HG02642 (cell line): ENCODE measurements around the gene BPIFB4.
"Not testable (repeated sequence)": the region's sequence is repeated elsewhere in the genome, so short reads cannot be mapped to it uniquely, and the experiment has no call there.

Source experiments
- ATAC-seq: cut with Tn5 transposase; IDR thresholded peaks from one replicate; pipeline ENCODE4 v1.9.1; 2021; ENCODE audit warnings: mild to moderate bottlenecking; ENCODE audit not compliant: unreplicated experiment, poor library complexity

BPIFB4 gene

DNA sequence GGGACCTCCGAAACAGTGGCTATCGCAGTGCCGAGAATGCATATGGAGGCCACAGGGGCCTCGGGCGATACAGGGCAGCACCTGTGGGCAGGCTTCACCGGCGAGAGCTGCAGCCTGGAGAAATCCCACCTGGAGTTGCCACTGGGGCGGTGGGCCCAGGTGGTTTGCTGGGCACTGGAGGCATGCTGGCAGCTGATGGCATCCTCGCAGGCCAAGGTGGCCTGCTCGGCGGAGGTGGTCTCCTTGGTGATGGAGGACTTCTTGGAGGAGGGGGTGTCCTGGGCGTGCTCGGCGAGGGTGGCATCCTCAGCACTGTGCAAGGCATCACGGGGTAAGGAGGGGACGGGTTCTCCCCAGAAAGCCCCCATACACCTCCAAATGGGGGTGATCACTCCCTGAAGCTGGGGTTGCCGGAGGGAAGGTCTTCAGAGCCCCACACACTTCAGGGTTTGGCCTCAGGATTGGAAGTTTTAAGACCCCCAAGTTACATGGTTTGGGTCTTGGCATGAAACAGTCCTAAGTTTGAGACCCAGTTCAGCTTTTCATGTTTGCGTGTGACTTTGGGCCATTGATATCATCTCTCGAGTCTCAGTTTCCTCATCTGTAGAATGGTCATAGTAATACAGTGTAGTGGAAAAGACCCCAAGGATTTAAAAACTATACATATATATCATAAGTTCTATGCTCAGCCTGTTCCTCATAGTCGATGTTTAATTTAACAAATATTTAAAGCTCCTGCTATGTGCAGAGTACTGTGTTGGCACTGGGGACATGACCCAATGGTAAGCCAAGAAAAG is 4.3 kb downstream of the BPIFB4 start:
- ATAC-seq: no peak

DNA sequence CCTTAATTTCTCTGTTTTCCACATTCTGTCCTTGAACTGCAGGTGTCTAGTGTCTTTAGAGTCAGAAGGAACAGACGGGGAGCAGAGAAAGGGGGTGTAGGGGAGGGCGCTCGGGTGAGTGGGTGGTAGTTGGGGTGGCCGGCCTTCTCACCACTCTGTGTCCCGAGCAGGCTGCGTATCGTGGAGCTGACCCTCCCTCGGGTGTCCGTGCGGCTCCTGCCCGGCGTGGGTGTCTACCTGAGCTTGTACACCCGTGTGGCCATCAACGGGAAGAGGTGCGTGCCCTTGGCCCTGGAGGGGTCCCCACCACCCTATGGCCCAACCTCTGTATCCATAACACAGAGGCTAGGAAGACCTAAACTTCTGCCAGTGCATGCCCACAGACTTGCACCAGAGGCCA is 5.3 kb downstream of the BPIFB4 start:
- no peak for ATAC-seq

GRCh38 chr20:33086052-33086722 is 6.7 kb downstream of the BPIFB4 start:
- ATAC-seq: no peak

GRCh38 chr20:33091147-33091546 is 11.7 kb downstream of the BPIFB4 start:
- no peak for ATAC-seq

DNA sequence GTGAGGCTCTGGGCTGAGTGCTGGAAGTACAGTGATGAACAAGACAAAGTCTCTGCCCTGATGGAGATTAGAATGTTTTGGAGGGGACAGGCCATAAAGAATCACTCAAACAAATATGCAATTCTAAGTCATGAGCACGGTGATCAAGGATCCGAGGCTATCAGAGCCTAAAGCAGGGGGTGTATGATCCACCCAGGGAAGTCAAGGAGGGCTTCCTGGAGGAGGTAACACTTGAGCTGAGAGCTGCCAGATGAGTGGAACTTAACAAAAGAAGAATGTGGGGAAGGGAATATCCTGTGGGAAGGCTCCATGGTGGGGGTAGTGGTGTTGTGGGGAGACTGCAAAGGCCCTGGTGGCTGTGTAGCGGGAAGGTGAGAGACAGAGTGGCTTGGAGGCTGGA is 12.2 kb downstream of the BPIFB4 start:
- ATAC-seq: no peak

DNA sequence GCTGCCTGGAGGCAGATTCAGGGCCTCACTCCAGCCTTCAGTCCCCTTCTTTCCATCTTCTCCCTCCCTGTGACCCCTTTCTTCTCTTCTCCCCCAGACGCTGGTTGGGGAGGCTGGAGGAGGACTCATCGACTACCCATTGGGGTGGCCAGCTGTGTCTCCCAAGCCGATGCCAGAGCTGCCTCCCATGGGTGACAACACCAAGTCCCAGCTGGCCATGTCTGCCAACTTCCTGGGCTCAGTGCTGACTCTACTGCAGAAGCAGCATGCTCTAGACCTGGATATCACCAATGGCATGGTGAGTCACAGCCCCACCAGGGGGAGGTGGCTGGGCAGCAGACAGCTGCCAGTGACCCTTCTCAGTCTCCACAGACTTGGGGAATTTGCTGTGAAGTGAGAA is 12.9 kb downstream of the BPIFB4 start:
- no peak for ATAC-seq

- no peak for ATAC-seq
Observed at GRCh38 chr20:33093074-33093473, 13.6 kb downstream of the BPIFB4 start.

DNA sequence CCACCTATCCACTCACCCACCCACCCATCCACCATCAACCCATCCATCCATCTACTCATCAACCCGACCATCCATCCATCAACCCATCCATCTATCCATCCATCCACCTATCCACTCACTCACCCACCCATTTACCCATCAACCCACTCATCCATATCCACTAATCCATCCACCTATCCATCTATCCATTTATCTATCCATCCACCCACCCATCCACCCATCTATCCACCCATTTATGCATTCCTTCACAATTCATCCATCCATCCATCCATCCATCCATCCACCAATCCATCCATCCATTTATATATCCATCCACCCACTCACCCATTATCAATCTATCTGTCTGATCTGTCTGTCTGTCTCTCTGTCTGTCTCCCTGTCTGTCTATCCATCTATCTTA is 14.1 kb downstream of the BPIFB4 start:
- no peak for ATAC-seq

GRCh38 chr20:33095249-33095648 is 15.8 kb downstream of the BPIFB4 start:
- ATAC-seq: no peak

DNA sequence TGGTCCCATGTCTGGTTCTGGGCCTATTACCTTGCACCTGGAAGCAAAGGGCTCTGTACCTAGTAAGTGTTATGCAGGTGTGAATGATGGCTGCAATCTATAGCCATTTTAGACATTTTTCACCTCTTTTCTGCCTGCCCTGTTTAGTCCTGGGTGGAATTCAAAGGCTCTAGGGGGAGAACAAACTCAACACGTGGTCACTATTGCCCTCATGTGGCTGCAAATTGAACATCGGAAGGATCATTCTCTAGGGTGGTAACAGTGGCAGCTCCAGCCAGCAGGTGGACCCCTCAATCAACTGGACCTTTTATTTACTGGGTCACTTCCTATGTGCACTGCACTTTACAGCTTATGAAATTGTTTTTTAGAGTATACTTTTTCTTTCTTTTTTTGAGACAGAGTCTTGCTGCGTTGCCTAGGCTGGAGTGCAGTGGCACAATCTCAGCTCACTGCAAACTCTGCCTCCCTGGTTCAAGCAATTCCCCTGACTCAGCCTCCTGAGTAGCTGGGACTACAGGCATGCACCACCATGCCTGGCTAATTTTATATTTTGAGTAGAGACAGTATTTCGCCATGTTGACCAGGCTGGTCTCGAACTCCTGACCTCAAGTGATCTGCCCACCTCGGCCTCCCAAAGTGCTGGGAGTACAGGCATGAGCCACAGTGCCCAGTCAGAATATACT is 16.6 kb downstream of the BPIFB4 start:
- ATAC-seq: not testable (repeated sequence)

DNA sequence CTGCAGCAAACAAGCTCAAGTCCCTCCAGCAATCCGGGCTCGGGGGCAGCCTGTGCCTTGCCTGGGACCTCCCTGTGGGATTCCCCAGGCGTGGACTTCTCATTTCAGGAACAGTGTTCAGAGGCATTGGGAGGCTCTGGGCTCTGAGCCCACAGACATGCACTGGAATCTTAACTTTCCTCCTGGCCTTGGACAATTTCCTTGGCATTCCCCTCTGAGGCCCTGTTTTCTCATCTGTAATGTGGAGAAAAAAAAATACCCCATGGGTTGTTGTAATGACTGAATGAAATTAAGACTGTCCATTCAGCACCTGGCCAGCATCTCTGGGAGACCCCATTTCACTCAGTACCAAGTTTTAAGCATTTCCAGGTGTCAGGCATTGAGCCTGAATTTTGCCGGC is 17.6 kb downstream of the BPIFB4 start:
- no peak for ATAC-seq

- no peak for ATAC-seq
Observed at GRCh38 chr20:33099843-33100538, 20.5 kb downstream of the BPIFB4 start.

- ATAC-seq: no peak
Observed at GRCh38 chr20:33103556-33103955, 24.1 kb downstream of the BPIFB4 start.

DNA sequence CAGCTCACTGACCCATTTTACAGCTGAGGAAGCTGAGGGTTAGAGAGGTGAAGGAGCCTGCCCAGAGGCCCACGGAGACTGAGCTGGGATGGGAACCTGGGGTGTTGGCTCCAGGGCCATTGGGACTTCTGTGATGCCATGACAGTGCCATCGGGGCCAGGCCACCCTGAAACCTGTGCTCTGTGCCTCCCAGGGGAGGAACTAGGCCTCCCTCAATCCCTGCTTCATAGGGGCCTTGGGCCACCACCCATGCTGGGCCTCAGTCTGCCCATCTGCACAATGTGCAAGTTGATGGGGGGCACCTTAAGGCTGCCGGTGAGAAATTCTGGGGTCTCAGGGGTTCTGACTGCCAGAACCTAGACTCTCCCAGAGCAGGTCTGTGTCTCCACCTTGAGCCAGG is 24.9 kb downstream of the BPIFB4 start:
- no peak for ATAC-seq

GRCh38 chr20:33105316-33105924 is 26.0 kb downstream of the BPIFB4 start:
- ATAC-seq: no peak

- not testable (repeated sequence) for ATAC-seq
Observed at GRCh38 chr20:33106058-33106620, 26.7 kb downstream of the BPIFB4 start.

DNA sequence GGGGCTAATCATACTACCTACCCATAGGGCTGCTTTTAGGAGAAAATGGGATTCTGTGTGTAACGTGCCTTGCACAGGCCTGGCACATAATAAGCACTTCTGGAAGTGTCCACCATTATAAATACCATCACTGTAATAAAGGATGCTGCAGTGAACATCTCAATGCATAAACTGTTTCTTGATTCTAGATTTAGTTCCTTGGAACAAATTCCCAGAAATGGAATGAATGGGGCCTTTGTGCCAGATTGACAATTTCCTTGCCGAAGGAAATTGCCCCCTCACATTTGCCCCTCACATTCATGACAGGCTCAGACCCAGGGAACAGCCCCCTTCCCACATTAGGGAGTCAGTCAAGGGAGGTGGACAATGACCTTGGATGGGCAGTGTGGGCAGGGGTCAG is 29.2 kb downstream of the BPIFB4 start:
- no peak for ATAC-seq

DNA sequence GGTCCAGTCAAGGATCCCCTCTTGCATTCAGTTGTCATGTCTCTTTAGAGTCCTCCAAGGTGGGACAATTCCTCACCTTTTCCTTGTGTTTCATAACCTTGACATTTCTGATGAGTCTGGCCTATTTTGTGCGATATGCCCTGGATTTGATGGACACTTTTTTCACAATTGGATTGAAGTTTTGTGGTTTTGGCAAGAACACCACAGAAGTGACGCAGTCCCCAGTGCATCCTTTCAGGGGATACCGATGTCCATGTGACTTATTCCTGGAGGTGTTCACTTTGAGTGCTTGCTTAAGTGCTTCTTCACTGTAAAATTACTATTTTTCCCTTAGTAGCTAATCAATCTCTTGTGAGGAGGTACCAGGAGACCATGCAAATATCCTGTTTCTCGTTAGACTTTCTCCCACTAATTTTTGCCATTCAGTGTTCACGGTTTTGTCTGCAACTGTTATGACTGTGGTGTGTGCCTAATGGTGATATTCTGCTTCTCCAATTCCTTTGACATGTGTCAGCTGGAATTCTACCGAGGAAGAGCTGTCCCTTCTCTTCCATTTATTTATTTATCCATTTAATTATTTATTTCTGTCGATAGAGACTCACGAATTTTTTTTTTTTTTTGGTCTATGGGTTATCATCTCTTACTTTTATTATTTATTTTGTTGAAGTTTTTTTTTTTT is 30.8 kb downstream of the BPIFB4 start:
- no peak for ATAC-seq

DNA sequence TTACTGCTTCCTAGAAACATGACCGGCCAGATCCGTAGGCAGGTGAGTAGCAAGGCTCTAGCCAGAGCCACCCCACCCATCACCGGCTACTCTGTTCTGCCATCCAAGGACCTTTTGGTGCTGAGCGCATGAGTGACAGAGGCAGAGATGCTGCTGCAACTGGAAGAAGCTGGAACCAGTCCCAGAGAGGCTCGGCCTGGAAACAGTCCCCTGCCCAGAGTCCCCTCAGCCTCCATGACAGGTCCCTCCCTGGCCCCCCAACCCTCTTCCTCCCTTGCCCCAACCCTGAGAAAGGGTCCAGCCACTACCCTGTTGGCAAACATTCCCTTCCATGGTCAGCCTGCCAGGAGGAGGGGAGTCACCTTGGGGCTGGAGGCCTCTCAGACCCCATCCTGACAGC is 31.9 kb downstream of the BPIFB4 start:
- no peak for ATAC-seq
